HepG2 (cell line): Measurements from ENCODE around the gene DDC. TPM values are rescaled to one million over a fixed set of nuclear protein-coding genes. Genes with fewer than 3 reads are reported as not detected.

ENCODE experiments used
- AGO1 ChIP-seq: fragments of 200-400 bp; formaldehyde crosslinking; IDR thresholded peaks from 2 replicates; pipeline ENCODE4 v1.6.1; 2017; ENCODE audit warnings: mild to moderate bottlenecking, low read depth, low read length, moderate library complexity; ENCODE audit not compliant: poor library complexity, severe bottlenecking
- ESRRA ChIP-seq: sonication (generic); formaldehyde crosslinking; IDR thresholded peaks from 2 replicates; pipeline ENCODE4 v1.5.1; 2020; ENCODE audit warnings: mild to moderate bottlenecking, low read depth, missing genetic modification reagents
- HNRNPUL1 ChIP-seq: fragments of 200-400 bp; formaldehyde crosslinking; IDR thresholded peaks from 2 replicates; pipeline ENCODE4 v1.6.1; 2017; ENCODE audit warnings: low read depth, mild to moderate bottlenecking, low read length, moderate library complexity
- ISX ChIP-seq: sonication (generic); formaldehyde crosslinking; conservative IDR thresholded peaks from 2 replicates; pipeline ENCODE4 v1.5.0; 2020; ENCODE audit warnings: missing genetic modification reagents
- NFKB2 ChIP-seq: sonication (generic); formaldehyde crosslinking; IDR thresholded peaks from 2 replicates; pipeline ENCODE4 v1.4.0; 2020; ENCODE audit warnings: missing genetic modification reagents, borderline replicate concordance
- PAX8 ChIP-seq: sonication (generic); formaldehyde crosslinking; IDR thresholded peaks from 2 replicates; pipeline ENCODE4 v1.8.0; 2022; ENCODE audit warnings: mild to moderate bottlenecking, missing genetic modification reagents, borderline replicate concordance
- PITX1 ChIP-seq: sonication (generic); formaldehyde crosslinking; IDR thresholded peaks from 2 replicates; pipeline ENCODE4 v1.5.1; 2020; ENCODE audit warnings: mild to moderate bottlenecking, missing genetic modification reagents
- POLR2AphosphoS2 ChIP-seq: IDR thresholded peaks from 2 replicates; pipeline ENCODE4 v1.6.1; 2011; ENCODE audit warnings: low read depth, low read length, improper control_type of control experiment
- SAP130 ChIP-seq: IDR thresholded peaks from 2 replicates; pipeline ENCODE4 v1.6.1; 2016; ENCODE audit warnings: low read depth
- THAP11 ChIP-seq: IDR thresholded peaks from 2 replicates; pipeline ENCODE4 v1.6.1; 2016; ENCODE audit warnings: missing biosample characterization, missing genetic modification reagents
- ZBTB7B ChIP-seq: sonication (generic); formaldehyde crosslinking; IDR thresholded peaks from 2 replicates; pipeline ENCODE4 v1.4.0; 2020; ENCODE audit warnings: missing genetic modification reagents
- ZFP1 ChIP-seq: IDR thresholded peaks from 2 replicates; pipeline ENCODE4 v1.6.1; 2016
- ZNF432 ChIP-seq: sonication (generic); formaldehyde crosslinking; IDR thresholded peaks from 2 replicates; pipeline ENCODE4 v1.5.0; 2020; ENCODE audit warnings: missing genetic modification reagents, mild to moderate bottlenecking, borderline replicate concordance
- ZNF652 ChIP-seq: IDR thresholded peaks from 2 replicates; pipeline ENCODE4 v1.6.1; 2016; ENCODE audit warnings: low read depth, borderline replicate concordance
- ZSCAN25 ChIP-seq: sonication (generic); formaldehyde crosslinking; IDR thresholded peaks from 2 replicates; pipeline ENCODE4 v1.8.0; 2022; ENCODE audit warnings: mild to moderate bottlenecking, missing genetic modification reagents
- polyA plus RNA-seq, 8 experiments: library from polyadenylated mRNA; depleted of rRNA in 3 of 8; stranded (reverse) in 7 of 8; unstranded in 1 of 8; fragments of >200 nt; fragmentation: Illumina TruSeq in 4 of 8; extraction: Trizol in 4 of 8; gene quantifications; 2 replicates each; pipeline versions ENCODE4 v1.2.1 to v1.2.3, GENCODE V29; 2011 to 2016; ENCODE audit warnings: low read depth in 4 of 8, missing spikeins in 1 of 8, mixed read lengths in 1 of 8; ENCODE audit not compliant: insufficient read depth in 1 of 8
- total RNA-seq, 5 experiments: library from RNA; depleted of rRNA; stranded (reverse); fragments of >200 nt; fragmentation: Illumina TruSeq; extraction: Trizol; gene quantifications; 2 replicates each; pipeline ENCODE4 v1.2.3, GENCODE V29; 2016; ENCODE audit warnings: low read depth in 1 of 5
- TF ChIP-seq, protein P1 (sequence below): sonication (generic); formaldehyde crosslinking; IDR thresholded peaks from 2 replicates; pipeline ENCODE4 v1.8.1; 2023; ENCODE audit warnings: missing genetic modification reagents, inconsistent platforms, borderline replicate concordance
- TF ChIP-seq, protein P2 (sequence below): sonication (generic); formaldehyde crosslinking; IDR thresholded peaks from 2 replicates; pipeline ENCODE4 v1.4.0; 2020; ENCODE audit warnings: mild to moderate bottlenecking, missing genetic modification reagents
- TF ChIP-seq, protein P3 (sequence below): sonication (generic); formaldehyde crosslinking; IDR thresholded peaks from 2 replicates; pipeline ENCODE4 v1.4.0; 2020; ENCODE audit warnings: missing genetic modification reagents
- TF ChIP-seq, protein P4 (sequence below): fragments of 450-650 bp; IDR thresholded peaks from 2 replicates; pipeline ENCODE4 v1.6.1; 2017
- TF ChIP-seq, protein P5 (sequence below): IDR thresholded peaks from 2 replicates; pipeline ENCODE4 v1.6.1; 2012; ENCODE audit warnings: low read depth, low read length, improper control_type of control experiment

DDC gene
- total and polyA plus RNA-seq, 2 of the 13 experiments (the other 11 are each of a cell fraction or from before 2014, with no cell fraction given) = 11.7 to 93.3 TPM

DNA sequence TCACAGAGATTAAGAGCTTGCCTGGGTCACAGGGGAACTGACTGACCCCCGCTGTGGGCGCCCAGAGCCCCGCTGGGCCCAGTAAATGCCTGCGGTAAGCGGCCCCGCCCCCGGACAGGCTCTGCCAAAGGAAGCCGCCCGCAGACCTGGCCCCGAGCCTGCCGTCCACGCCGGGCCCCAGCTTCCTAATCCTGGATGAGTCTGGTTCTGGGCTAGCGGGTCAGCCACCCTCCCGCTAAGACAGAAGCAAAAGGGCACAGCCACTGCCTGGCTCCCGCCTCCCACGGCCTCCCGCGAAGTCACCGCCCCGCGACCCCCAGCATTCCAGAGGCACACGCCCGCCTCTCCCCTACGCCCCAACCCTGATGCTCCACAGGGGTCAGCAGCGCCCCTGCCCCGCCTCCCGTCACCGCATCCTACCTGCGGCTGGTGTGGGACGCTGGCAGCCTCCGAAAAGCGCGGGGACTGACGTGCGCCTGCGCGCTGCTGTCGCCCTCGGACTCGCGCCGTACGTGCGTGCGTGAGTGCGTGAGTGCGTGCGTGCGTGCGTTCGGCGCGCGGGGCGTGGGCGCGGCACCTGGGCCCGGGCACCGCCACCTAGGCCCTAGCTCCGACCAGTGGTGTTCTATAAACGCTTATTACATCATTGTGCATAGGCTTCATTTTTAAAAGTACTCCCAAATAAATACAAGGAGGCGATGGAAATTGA lies 115.2 kb downstream of the DDC start, which contains the start of gene FIGNL1 (continued):
- TF ChIP-seq, protein P1, sequence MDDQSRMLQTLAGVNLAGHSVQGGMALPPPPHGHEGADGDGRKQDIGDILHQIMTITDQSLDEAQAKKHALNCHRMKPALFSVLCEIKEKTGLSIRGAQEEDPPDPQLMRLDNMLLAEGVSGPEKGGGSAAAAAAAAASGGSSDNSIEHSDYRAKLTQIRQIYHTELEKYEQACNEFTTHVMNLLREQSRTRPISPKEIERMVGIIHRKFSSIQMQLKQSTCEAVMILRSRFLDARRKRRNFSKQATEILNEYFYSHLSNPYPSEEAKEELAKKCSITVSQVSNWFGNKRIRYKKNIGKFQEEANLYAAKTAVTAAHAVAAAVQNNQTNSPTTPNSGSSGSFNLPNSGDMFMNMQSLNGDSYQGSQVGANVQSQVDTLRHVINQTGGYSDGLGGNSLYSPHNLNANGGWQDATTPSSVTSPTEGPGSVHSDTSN = no peak
- TF ChIP-seq PITX1 (CRISPR knock-in tag) (peak; percentile 48; the same call in 1 of the 2 replicates), ESRRA (CRISPR knock-in tag) (no peak), ZSCAN25 (CRISPR knock-in tag) (peak; percentile 74; the same call in 1 of the 2 replicates), SAP130 (peak; percentile 97), PAX8 (CRISPR knock-in tag) (no peak), NFKB2 (no peak), HNRNPUL1 (no peak), AGO1 (no peak), THAP11 (CRISPR knock-in tag) (peak; percentile 91), ZFP1 (CRISPR knock-in tag) (no peak), ISX (CRISPR knock-in tag) (no peak), ZBTB7B (CRISPR knock-in tag) (peak; percentile 41; the same call in 1 of the 2 replicates), POLR2AphosphoS2 (no peak), ZNF652 (no peak), ZNF432 (no peak)
- TF ChIP-seq, protein P2, sequence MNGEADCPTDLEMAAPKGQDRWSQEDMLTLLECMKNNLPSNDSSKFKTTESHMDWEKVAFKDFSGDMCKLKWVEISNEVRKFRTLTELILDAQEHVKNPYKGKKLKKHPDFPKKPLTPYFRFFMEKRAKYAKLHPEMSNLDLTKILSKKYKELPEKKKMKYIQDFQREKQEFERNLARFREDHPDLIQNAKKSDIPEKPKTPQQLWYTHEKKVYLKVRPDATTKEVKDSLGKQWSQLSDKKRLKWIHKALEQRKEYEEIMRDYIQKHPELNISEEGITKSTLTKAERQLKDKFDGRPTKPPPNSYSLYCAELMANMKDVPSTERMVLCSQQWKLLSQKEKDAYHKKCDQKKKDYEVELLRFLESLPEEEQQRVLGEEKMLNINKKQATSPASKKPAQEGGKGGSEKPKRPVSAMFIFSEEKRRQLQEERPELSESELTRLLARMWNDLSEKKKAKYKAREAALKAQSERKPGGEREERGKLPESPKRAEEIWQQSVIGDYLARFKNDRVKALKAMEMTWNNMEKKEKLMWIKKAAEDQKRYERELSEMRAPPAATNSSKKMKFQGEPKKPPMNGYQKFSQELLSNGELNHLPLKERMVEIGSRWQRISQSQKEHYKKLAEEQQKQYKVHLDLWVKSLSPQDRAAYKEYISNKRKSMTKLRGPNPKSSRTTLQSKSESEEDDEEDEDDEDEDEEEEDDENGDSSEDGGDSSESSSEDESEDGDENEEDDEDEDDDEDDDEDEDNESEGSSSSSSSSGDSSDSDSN (CRISPR knock-in tag) = peak; percentile 63; the same call in 1 of the 2 replicates
- TF ChIP-seq, protein P3, sequence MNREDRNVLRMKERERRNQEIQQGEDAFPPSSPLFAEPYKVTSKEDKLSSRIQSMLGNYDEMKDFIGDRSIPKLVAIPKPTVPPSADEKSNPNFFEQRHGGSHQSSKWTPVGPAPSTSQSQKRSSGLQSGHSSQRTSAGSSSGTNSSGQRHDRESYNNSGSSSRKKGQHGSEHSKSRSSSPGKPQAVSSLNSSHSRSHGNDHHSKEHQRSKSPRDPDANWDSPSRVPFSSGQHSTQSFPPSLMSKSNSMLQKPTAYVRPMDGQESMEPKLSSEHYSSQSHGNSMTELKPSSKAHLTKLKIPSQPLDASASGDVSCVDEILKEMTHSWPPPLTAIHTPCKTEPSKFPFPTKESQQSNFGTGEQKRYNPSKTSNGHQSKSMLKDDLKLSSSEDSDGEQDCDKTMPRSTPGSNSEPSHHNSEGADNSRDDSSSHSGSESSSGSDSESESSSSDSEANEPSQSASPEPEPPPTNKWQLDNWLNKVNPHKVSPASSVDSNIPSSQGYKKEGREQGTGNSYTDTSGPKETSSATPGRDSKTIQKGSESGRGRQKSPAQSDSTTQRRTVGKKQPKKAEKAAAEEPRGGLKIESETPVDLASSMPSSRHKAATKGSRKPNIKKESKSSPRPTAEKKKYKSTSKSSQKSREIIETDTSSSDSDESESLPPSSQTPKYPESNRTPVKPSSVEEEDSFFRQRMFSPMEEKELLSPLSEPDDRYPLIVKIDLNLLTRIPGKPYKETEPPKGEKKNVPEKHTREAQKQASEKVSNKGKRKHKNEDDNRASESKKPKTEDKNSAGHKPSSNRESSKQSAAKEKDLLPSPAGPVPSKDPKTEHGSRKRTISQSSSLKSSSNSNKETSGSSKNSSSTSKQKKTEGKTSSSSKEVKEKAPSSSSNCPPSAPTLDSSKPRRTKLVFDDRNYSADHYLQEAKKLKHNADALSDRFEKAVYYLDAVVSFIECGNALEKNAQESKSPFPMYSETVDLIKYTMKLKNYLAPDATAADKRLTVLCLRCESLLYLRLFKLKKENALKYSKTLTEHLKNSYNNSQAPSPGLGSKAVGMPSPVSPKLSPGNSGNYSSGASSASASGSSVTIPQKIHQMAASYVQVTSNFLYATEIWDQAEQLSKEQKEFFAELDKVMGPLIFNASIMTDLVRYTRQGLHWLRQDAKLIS (CRISPR knock-in tag) = no peak
- TF ChIP-seq, protein P4, sequence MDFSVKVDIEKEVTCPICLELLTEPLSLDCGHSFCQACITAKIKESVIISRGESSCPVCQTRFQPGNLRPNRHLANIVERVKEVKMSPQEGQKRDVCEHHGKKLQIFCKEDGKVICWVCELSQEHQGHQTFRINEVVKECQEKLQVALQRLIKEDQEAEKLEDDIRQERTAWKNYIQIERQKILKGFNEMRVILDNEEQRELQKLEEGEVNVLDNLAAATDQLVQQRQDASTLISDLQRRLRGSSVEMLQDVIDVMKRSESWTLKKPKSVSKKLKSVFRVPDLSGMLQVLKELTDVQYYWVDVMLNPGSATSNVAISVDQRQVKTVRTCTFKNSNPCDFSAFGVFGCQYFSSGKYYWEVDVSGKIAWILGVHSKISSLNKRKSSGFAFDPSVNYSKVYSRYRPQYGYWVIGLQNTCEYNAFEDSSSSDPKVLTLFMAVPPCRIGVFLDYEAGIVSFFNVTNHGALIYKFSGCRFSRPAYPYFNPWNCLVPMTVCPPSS = no peak
- TF ChIP-seq, protein P5, sequence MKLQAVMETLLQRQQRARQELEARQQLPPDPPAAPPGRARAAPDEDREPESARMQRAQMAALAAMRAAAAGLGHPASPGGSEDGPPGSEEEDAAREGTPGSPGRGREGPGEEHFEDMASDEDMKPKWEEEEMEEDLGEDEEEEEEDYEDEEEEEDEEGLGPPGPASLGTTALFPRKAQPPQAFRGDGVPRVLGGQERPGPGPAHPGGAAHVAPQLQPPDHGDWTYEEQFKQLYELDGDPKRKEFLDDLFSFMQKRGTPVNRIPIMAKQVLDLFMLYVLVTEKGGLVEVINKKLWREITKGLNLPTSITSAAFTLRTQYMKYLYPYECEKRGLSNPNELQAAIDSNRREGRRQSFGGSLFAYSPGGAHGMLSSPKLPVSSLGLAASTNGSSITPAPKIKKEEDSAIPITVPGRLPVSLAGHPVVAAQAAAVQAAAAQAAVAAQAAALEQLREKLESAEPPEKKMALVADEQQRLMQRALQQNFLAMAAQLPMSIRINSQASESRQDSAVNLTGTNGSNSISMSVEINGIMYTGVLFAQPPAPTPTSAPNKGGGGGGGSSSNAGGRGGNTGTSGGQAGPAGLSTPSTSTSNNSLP = no peak
